ENCODE data around the gene GPR52. TPM values are rescaled to one million over a fixed set of nuclear protein-coding genes. Genes with fewer than 3 reads are reported as not detected.
A peak's percentile ranks its signal among the peaks of the same experiment; 100 is the strongest.
"Not testable (repeated sequence)": the region's sequence is repeated elsewhere in the genome, so short reads cannot be mapped to it uniquely, and the experiment has no call there.

GPR52 gene, protein sequence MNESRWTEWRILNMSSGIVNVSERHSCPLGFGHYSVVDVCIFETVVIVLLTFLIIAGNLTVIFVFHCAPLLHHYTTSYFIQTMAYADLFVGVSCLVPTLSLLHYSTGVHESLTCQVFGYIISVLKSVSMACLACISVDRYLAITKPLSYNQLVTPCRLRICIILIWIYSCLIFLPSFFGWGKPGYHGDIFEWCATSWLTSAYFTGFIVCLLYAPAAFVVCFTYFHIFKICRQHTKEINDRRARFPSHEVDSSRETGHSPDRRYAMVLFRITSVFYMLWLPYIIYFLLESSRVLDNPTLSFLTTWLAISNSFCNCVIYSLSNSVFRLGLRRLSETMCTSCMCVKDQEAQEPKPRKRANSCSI
- total RNA-seq (1 to 10 TPM; 2.4 to 3.6 (median 3.4) TPM), polyA plus RNA-seq (1.0 TPM)
- long read RNA-seq, donor 1: 0 reads
- long read RNA-seq, donor 2: 0 reads
- long read RNA-seq, donor 3: 0 reads
- long read RNA-seq, donor 4: 0 reads

DNA sequence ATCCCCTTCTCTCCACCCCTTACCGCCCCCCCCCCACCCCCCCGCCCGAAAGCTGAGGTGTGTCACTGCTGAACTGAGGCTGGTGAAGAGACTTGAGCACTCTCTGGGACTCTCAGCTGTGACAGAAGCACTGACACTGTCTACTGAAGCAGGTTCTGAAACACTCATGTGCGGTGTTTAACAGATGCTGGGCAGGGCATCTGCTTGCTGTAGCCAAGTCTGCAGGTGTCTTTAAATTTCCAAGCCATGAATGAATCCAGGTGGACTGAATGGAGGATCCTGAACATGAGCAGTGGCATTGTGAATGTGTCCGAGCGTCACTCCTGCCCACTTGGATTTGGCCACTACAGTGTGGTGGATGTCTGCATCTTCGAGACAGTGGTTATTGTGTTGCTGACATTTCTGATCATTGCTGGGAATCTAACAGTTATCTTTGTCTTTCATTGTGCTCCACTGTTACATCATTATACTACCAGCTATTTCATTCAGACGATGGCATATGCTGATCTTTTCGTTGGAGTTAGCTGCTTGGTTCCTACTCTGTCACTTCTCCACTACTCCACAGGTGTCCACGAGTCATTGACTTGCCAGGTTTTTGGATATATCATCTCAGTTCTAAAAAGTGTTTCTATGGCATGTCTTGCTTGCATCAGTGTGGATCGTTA lies at the start of gene GPR52:
TSS of gene GPR52 (plus strand) at position 99 of the 665 bp plus-strand sequence. CDS start at position 247, 148 bp downstream.
- 88% methylated on average over 11 of the region's 11 CpGs for WGBS
- Histone ChIP-seq H3K4me1 (ENCODE audit: control insufficient read depth, insufficient read depth, low read length) (peaks cover 4% of the 10 kb centered on the region), H3K27ac (ENCODE audit: low read length) (no peak within 1 kb of the TSS), H3K4me3 (ENCODE audit: low read length) (no peak within 1 kb of the TSS), H3K9me3 (ENCODE audit: control insufficient read depth, low read length) (no peaks in the 10 kb centered on the region), H3K27me3 (ENCODE audit: control insufficient read depth, insufficient read depth) (no peaks in the 10 kb centered on the region)
- ATAC-seq (no peak), DNase-seq (no peak)
- intact Hi-C loops (cut with DNase I): no loop called here

DNA sequence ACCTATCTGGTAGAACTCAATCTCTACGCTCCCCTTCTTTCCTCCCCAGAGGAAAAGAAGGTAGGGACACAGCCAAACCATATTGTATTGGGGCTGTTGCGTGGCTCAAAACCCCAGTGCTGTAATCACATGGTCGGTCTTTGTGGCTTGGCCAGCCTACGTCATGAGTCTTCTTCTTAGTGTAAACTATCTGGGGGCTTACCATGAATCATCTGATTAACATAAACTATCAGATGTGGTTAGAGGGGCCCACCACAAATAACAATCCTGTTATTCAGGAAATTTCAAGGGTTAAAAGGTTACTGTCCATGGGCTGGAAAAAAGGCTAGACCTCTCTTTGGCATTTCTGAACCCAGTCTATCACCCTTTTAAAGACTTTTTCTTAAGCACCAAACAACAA lies 49.5 kb upstream of the GPR52 start:
- no peak overlapping the region for H3K4me3 ChIP-seq (ENCODE audit: low read length)
- H3K9me3 ChIP-seq (ENCODE audit: control insufficient read depth, low read length): no peaks in the 10 kb centered on the region
- H3K27ac ChIP-seq (ENCODE audit: low read length): no peak overlapping the region
- no peak for DNase-seq
- 95% methylated on average over 4 of the region's 4 CpGs for WGBS
- no peaks in the 10 kb centered on the region for H3K27me3 ChIP-seq (ENCODE audit: control insufficient read depth, insufficient read depth)
- no peaks in the 10 kb centered on the region for H3K4me1 ChIP-seq (ENCODE audit: control insufficient read depth, insufficient read depth, low read length)
- intact Hi-C loops (cut with DNase I): no loop called here
- no peak for ATAC-seq

DNA sequence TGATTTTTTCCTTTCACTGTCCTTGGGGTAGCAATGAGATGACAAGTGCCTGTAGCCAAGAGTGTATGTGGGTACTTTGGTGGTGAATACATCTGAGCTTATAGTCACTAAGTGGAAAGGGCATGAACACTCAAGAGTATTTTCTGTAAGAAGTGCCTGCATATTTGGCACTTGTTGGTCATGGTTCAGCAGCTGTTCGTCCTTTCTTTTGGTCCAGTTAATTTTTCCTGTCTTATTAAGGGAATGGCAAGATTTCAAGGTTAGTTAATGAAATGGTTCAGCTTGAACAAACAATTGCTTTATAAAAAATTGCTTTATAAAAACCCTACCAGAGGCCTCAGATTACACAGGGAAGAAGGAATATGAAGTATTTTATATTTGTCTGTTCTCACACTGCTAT lies 48.6 kb upstream of the GPR52 start:
- Histone ChIP-seq H3K27ac (ENCODE audit: low read length) (no peak overlapping the region), H3K4me1 (ENCODE audit: control insufficient read depth, insufficient read depth, low read length) (no peaks in the 10 kb centered on the region), H3K4me3 (ENCODE audit: low read length) (no peak overlapping the region), H3K27me3 (ENCODE audit: control insufficient read depth, insufficient read depth) (no peaks in the 10 kb centered on the region), H3K9me3 (ENCODE audit: control insufficient read depth, low read length) (no peaks in the 10 kb centered on the region)
- DNase-seq: no peak
- 62% methylated on average over 1 of the region's 1 CpG for WGBS
- no peak for ATAC-seq
- intact Hi-C loops (cut with DNase I): no loop called here

DNA sequence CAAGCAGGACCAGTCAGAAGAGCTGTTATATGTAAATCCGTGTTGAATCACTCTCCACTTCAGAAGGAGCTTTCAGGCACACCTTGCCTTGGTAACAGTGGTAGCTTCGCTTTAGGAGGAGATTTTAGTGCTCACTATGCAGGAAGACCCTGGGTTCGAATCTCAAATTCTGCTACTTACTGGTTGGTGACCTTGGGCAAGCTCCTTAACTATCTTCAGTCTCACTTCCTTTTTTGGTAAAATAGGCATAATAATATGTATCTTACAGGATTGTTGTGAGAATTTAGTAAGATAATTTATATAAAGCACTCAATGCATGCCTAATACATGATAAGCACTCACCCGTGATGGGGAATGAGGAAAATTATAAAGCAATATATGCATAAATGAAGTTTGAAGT lies 46.7 kb upstream of the GPR52 start:
- intact Hi-C loops (cut with DNase I): no loop called here
- Histone ChIP-seq H3K9me3 (ENCODE audit: control insufficient read depth, low read length) (no peaks in the 10 kb centered on the region), H3K4me1 (ENCODE audit: control insufficient read depth, insufficient read depth, low read length) (no peaks in the 10 kb centered on the region), H3K27ac (ENCODE audit: low read length) (no peak overlapping the region), H3K27me3 (ENCODE audit: control insufficient read depth, insufficient read depth) (no peaks in the 10 kb centered on the region), H3K4me3 (ENCODE audit: low read length) (no peak overlapping the region)
- no peak for ATAC-seq
- no peak for DNase-seq
- 95% methylated on average over 4 of the region's 4 CpGs for WGBS

DNA sequence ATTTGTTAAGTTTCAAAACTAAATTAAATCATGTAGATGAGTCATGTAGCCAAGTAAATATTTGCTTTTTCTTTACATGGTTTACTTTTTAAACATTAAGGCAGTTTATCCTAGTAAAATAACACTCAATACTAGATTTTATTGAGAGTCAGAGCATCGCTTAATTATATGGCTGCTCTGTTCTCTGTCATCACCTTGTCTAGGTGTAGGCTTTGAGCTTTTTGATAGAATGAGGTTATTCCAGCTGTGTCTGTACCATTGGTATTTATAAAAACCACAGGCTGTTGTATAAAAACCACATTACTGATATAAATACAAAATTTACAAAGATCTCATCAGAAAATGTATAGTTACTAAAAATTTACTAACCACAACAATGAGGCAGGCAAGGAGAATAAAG lies 42.5 kb upstream of the GPR52 start:
- WGBS: 98% methylated on average over 1 of the region's 1 CpG
- H3K27ac ChIP-seq (ENCODE audit: low read length): no peak overlapping the region
- H3K27me3 ChIP-seq (ENCODE audit: control insufficient read depth, insufficient read depth): no peaks in the 10 kb centered on the region
- intact Hi-C loops (cut with DNase I): no loop called here
- H3K9me3 ChIP-seq (ENCODE audit: control insufficient read depth, low read length): no peaks in the 10 kb centered on the region
- ATAC-seq (no peak), DNase-seq (no peak)
- no peaks in the 10 kb centered on the region for H3K4me1 ChIP-seq (ENCODE audit: control insufficient read depth, insufficient read depth, low read length)
- no peak overlapping the region for H3K4me3 ChIP-seq (ENCODE audit: low read length)

DNA sequence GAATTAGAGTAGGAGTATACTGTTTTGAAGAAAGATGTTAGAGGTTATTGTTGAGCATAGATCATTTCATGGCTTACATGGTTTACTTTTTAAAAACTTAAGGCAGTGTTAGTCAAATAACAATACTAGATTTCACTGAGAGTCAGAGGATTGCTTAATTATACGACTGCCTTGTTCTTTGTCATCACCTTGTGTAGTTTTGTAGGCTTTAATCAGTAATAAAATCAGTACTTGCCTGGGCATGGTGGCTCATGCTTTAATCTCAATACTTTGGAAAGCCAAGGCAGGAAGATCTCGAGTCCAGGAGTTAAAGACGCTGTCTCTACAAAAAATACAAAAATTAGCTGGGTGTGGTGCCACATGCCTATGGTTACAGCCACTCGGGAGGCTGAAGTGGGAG lies 41.3 kb upstream of the GPR52 start:
- H3K27ac ChIP-seq (ENCODE audit: low read length): no peak overlapping the region
- DNase-seq (no peak), ATAC-seq (no peak)
- H3K4me3 ChIP-seq (ENCODE audit: low read length): no peak overlapping the region
- intact Hi-C loops (cut with DNase I): no loop called here
- H3K9me3 ChIP-seq (ENCODE audit: control insufficient read depth, low read length): no peaks in the 10 kb centered on the region
- no peaks in the 10 kb centered on the region for H3K27me3 ChIP-seq (ENCODE audit: control insufficient read depth, insufficient read depth)
- H3K4me1 ChIP-seq (ENCODE audit: control insufficient read depth, insufficient read depth, low read length): no peaks in the 10 kb centered on the region
- WGBS: 91% methylated on average over 4 of the region's 4 CpGs

DNA sequence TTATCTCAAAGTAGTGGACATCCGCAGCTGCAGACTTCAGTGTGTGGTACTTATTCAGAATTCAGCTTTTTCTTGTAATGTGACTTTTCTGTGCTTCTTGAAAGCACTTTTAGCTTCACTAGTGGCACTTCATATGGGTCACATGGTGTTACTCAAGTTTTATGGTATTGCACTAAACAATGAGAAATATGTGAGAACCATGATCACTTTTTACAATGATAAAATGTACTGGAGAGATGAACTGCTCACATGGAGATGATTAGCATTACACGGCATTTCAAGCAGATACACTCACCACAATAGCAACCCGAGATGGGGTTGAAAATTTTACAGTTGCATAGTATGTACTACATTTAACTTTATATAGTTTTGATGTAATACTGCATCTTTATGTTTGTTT lies 40.1 kb upstream of the GPR52 start:
- WGBS: 90% methylated on average over 3 of the region's 3 CpGs
- Histone ChIP-seq H3K4me1 (ENCODE audit: control insufficient read depth, insufficient read depth, low read length) (no peaks in the 10 kb centered on the region), H3K27me3 (ENCODE audit: control insufficient read depth, insufficient read depth) (no peaks in the 10 kb centered on the region), H3K9me3 (ENCODE audit: control insufficient read depth, low read length) (no peaks in the 10 kb centered on the region), H3K27ac (ENCODE audit: low read length) (no peak overlapping the region), H3K4me3 (ENCODE audit: low read length) (no peak overlapping the region)
- intact Hi-C loops (cut with DNase I): no loop called here
- ATAC-seq (no peak), DNase-seq (no peak)

DNA sequence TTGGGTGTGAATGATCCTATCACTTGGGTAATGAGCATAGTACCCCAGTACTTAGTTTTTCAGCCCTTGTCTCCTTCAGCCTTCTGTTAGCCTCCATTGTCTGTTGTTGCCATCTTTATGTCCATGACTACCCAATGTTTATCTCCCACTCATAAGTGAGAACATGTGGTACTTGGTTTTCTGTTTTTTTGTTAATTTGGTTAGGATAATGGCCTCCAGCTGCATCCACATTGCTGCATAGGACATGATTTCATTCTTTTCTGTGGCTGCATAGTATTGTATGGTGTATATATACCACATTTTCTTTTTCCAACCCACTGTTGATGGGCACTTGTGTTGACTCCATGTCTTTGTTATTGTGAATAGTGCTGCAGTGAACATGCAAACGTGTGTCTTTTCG lies 39.6 kb upstream of the GPR52 start:
- H3K9me3 ChIP-seq (ENCODE audit: control insufficient read depth, low read length): no peaks in the 10 kb centered on the region
- intact Hi-C loops (cut with DNase I): no loop called here
- H3K27ac ChIP-seq (ENCODE audit: low read length): no peak overlapping the region
- no peaks in the 10 kb centered on the region for H3K27me3 ChIP-seq (ENCODE audit: control insufficient read depth, insufficient read depth)
- WGBS: 71% methylated on average over 2 of the region's 2 CpGs
- no peak overlapping the region for H3K4me3 ChIP-seq (ENCODE audit: low read length)
- no peaks in the 10 kb centered on the region for H3K4me1 ChIP-seq (ENCODE audit: control insufficient read depth, insufficient read depth, low read length)
- ATAC-seq (no peak), DNase-seq (no peak)

DNA sequence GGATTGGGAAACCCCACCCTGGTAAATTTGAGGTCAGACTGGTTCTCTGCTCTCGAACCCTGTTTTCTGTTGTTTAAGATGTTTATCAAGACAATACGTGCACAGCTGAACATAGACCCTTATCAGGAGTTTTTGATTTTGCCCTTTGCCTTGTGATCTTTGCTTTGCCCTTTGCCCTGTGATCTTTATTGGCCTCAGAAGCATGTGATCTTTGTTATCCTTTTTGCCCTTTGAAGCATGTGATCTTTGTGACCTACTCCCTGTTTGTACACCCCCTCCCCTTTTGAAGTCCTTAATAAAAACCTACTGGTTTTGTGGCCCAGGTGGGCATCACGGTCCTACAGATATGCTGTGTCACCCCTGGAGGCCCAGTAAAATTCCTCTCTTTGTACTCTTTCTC lies 38.0 kb upstream of the GPR52 start:
- H3K4me1 ChIP-seq (ENCODE audit: control insufficient read depth, insufficient read depth, low read length); ATAC-seq; intact Hi-C loops (cut with DNase I); H3K4me3 ChIP-seq (ENCODE audit: low read length); DNase-seq; H3K27ac ChIP-seq (ENCODE audit: low read length); H3K9me3 ChIP-seq (ENCODE audit: control insufficient read depth, low read length); H3K27me3 ChIP-seq (ENCODE audit: control insufficient read depth, insufficient read depth): not testable (repeated sequence)
- 94% methylated on average over 3 of the region's 3 CpGs for WGBS

DNA sequence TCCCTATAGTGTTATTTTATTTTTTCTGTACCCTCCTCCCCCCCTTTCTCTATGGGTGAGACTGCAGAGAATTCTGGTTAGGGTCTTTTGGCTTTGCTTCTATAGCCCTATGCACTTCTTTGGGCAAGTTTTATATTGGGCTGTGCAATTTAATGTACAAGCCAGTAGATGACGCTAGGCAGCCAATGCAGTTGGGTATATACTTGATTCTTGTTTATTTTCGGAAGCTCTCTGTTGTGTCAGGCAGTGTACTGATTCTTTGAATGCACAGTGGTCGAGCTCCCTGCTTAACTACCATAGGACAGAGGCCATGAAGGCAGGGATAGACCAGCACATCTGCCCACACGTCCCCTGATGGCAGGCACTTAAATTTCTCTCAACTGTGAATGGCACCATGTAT lies 34.1 kb upstream of the GPR52 start:
- Histone ChIP-seq H3K9me3 (ENCODE audit: control insufficient read depth, low read length) (no peaks in the 10 kb centered on the region), H3K4me1 (ENCODE audit: control insufficient read depth, insufficient read depth, low read length) (peaks cover 2% of the 10 kb centered on the region), H3K27ac (ENCODE audit: low read length) (no peak overlapping the region), H3K4me3 (ENCODE audit: low read length) (no peak overlapping the region), H3K27me3 (ENCODE audit: control insufficient read depth, insufficient read depth) (no peaks in the 10 kb centered on the region)
- WGBS: 63% methylated on average over 4 of the region's 4 CpGs
- DNase-seq (no peak), ATAC-seq (peak in 1 of 2 donors; percentile 24)
- intact Hi-C loops (cut with DNase I): no loop called here

DNA sequence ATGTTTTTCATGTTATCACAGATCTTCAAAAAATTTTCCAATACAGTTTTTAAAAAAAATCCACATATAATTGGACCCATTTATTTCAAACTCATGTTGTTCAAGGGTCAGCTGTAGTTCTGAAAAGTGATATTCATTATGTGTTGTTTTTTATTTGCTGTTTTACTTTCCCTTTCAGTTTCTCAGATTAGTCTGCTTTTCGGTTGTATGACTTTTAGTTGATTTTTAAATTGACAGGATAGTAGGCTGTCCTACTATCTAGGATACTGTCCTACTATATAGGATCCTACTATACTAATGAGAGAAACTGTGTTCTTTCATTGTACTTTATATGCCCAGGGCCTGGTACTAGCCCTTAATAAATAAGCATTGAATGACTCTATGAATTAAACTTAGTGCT lies 33.6 kb upstream of the GPR52 start:
- intact Hi-C loops (cut with DNase I): no loop called here
- Histone ChIP-seq H3K4me1 (ENCODE audit: control insufficient read depth, insufficient read depth, low read length) (peaks cover 2% of the 10 kb centered on the region), H3K27me3 (ENCODE audit: control insufficient read depth, insufficient read depth) (no peaks in the 10 kb centered on the region), H3K27ac (ENCODE audit: low read length) (no peak overlapping the region), H3K4me3 (ENCODE audit: low read length) (peak overlapping the region; percentile 35), H3K9me3 (ENCODE audit: control insufficient read depth, low read length) (no peaks in the 10 kb centered on the region)
- 40% methylated on average over 1 of the region's 1 CpG for WGBS
- ATAC-seq: no peak
- DNase-seq: no peak
